HepG2 (cell line): Measurements from ENCODE around the gene SEC61A2. TPM values are rescaled to one million over a fixed set of nuclear protein-coding genes. Genes with fewer than 3 reads are reported as not detected.

Experiments
- ATAC-seq: fragments of 200-7000 bp; cut with Tn5 transposase; 3 replicates; pipeline ENCODE4 v1.9.1; 2020; ENCODE audit warnings: mild to moderate bottlenecking, moderate library complexity
- BruUV-seq: library from RNA; stranded (reverse); fragments of 400-500 nt; replicated peaks from 2 replicates; lab custom pipeline; 2021; lab: Mats Ljungman, UMichigan
- CTCF ChIA-PET: fragments of 300-600 bp; formaldehyde crosslinking; extraction: SDS; loops from one replicate; lab custom pipeline; 2021; ENCODE audit warnings: low total read pairs, inconsistent platforms, low intra/inter-chr PET ratio; lab: Yijun Ruan, JAX
- POLR2A ChIA-PET: fragments of 350-600 bp; sonication (Branson Sonifier 250); formaldehyde crosslinking; loops from one replicate; lab custom pipeline; 2020; ENCODE audit warnings: antibody characterized with exemption, inconsistent platforms; lab: Yijun Ruan, JAX
- DNase-seq: peaks from one replicate; pipeline ENCODE4 v3.0.0-alpha.2; 2015; ENCODE audit warnings: low spot score
- FAIRE-seq: peaks from 3 replicates; lab custom pipeline; 2011; peaks lifted over from hg19 to GRCh38; lab: Jason Lieb, UNC
- H2AFZ ChIP-seq: one replicate; pipeline ENCODE4 v1.6.1; 2011; ENCODE audit warnings: low read length, inconsistent platforms
- H3K27ac ChIP-seq: fragments of 300-600 bp; 3 replicates; pipeline ENCODE4 v1.8.0; 2011; ENCODE audit warnings: mixed run types, mild to moderate bottlenecking, mixed read lengths, low read length, inconsistent platforms; ENCODE audit not compliant: insufficient read depth; ENCODE audit errors: extremely low read length
- H3K27me3 ChIP-seq, 2 experiments: fragments of 200-600 bp in 1 of 2; 2 replicates in 1 of 2; 3 replicates in 1 of 2; pipeline versions ENCODE4 v1.6.0 to v1.8.0; 2011; ENCODE audit warnings: low read length in 2 of 2, mild to moderate bottlenecking in 2 of 2, moderate library complexity in 2 of 2, inconsistent platforms in 1 of 2; ENCODE audit not compliant: insufficient read depth in 2 of 2, control insufficient read depth in 1 of 2
- H3K36me3 ChIP-seq, 2 experiments: fragments of 200-600 bp in 1 of 2; replicated peaks in 1 of 2; 2 replicates in 1 of 2; 3 replicates in 1 of 2; pipeline versions ENCODE4 v1.5.1 to v1.8.0; 2011; ENCODE audit warnings: low read length in 2 of 2, inconsistent platforms in 1 of 2; ENCODE audit not compliant: insufficient read depth in 2 of 2, control insufficient read depth in 1 of 2
- H3K4me1 ChIP-seq: 2 replicates; pipeline ENCODE4 v1.5.1; 2012; ENCODE audit warnings: low read length, inconsistent platforms; ENCODE audit not compliant: insufficient read depth
- H3K4me2 ChIP-seq: 2 replicates; pipeline ENCODE4 v1.6.0; 2011; ENCODE audit warnings: low read depth, low read length, inconsistent platforms
- H3K4me3 ChIP-seq, 3 experiments: fragments of 200-600 bp in 1 of 3; sonication (generic), shearing (Covaris generic) in 1 of 3; replicated peaks in 1 of 3; 2 replicates each; pipeline ENCODE4 v1.5.1; 2011 to 2016; ENCODE audit warnings: low read length in 3 of 3, inconsistent platforms in 2 of 3, low read depth in 2 of 3, mild to moderate bottlenecking in 2 of 3, control low read depth in 1 of 3, mixed read lengths in 1 of 3; ENCODE audit not compliant: insufficient read depth in 1 of 3
- H3K79me2 ChIP-seq: one replicate; pipeline ENCODE4 v1.6.1; 2011; ENCODE audit warnings: low read length, inconsistent platforms; ENCODE audit not compliant: insufficient read depth
- H3K9ac ChIP-seq: 2 replicates; pipeline ENCODE4 v1.6.0; 2011; ENCODE audit warnings: mild to moderate bottlenecking, low read depth, low read length, inconsistent platforms; ENCODE audit not compliant: insufficient read depth
- H3K9me3 ChIP-seq: 2 replicates; pipeline ENCODE4 v1.5.1; 2012; ENCODE audit warnings: mild to moderate bottlenecking, low read length
- H4K20me1 ChIP-seq: 2 replicates; pipeline ENCODE4 v1.6.0; 2011; ENCODE audit warnings: inconsistent platforms, mild to moderate bottlenecking, low read length, moderate library complexity; ENCODE audit not compliant: insufficient read depth
- CHD4 ChIP-seq: fragments of 200-600 bp; sonication (generic); IDR thresholded peaks from 2 replicates; pipeline ENCODE4 v1.7.0; 2017; ENCODE audit warnings: mild to moderate bottlenecking, low read length, borderline replicate concordance
- EHMT2 ChIP-seq: fragments of 200-600 bp; sonication (generic); IDR thresholded peaks from 2 replicates; pipeline ENCODE4 v1.7.0; 2017; ENCODE audit warnings: antibody characterized with exemption, low read depth, low read length, borderline replicate concordance
- FOXP1 ChIP-seq, 2 experiments: fragments of 450-650 bp in 1 of 2; IDR thresholded peaks; 2 replicates each; pipeline ENCODE4 v1.6.1; 2017 to 2018; ENCODE audit warnings: antibody characterized with exemption in 1 of 2
- FUBP1 ChIP-seq: sonication (generic); formaldehyde crosslinking; IDR thresholded peaks from 2 replicates; pipeline ENCODE4 v1.5.1; 2020; ENCODE audit warnings: missing genetic modification reagents, mild to moderate bottlenecking, borderline replicate concordance
- POGZ ChIP-seq: sonication (generic); formaldehyde crosslinking; IDR thresholded peaks from 2 replicates; pipeline ENCODE4 v1.4.0; 2020; ENCODE audit warnings: mild to moderate bottlenecking, missing genetic modification reagents
- RCOR2 ChIP-seq: IDR thresholded peaks from 2 replicates; pipeline ENCODE4 v1.6.1; 2016; ENCODE audit warnings: missing biosample characterization, missing genetic modification reagents
- REPIN1 ChIP-seq: sonication (generic); formaldehyde crosslinking; IDR thresholded peaks from 2 replicates; pipeline ENCODE4 v1.8.0; 2022; ENCODE audit warnings: missing genetic modification reagents, low read depth, mild to moderate bottlenecking, borderline replicate concordance
- SP1 ChIP-seq, 2 experiments: fragments of 450-650 bp in 1 of 2; sonication (generic) in 1 of 2; formaldehyde crosslinking in 1 of 2; IDR thresholded peaks; 2 replicates each; pipeline versions ENCODE4 v1.4.0 to v1.6.1; 2016 to 2020; ENCODE audit warnings: missing genetic modification reagents in 1 of 2
- ZBTB1 ChIP-seq: sonication (generic); formaldehyde crosslinking; IDR thresholded peaks from 2 replicates; pipeline ENCODE4 v1.4.0; 2020; ENCODE audit warnings: missing genetic modification reagents, borderline replicate concordance
- ZNF550 ChIP-seq: sonication (generic); formaldehyde crosslinking; IDR thresholded peaks from 2 replicates; pipeline ENCODE4 v1.4.0; 2020; ENCODE audit warnings: mild to moderate bottlenecking, missing genetic modification reagents, borderline replicate concordance
- ZNF597 ChIP-seq: sonication (generic); formaldehyde crosslinking; IDR thresholded peaks from 2 replicates; pipeline ENCODE4 v1.5.0; 2020; ENCODE audit warnings: missing genetic modification reagents
- WGBS: methylation state at CpG from one replicate; pipeline ENCODE4 v1.1.6; 2017; ENCODE audit warnings: low lambda C conversion rate; 5-methylcytosine and 5-hydroxymethylcytosine counted together
- in situ Hi-C: cut with HindIII; loops from 2 replicates; pipeline ENCODE4 v1.10.0; 2017; ENCODE audit warnings: low pct_unique_long_range_greater_than_20kb; ENCODE audit not compliant: extremely low pct_ligation_motif_present
- intact Hi-C: fragments of 100-400 bp; cut with micrococcal nuclease; formaldehyde crosslinking; loops from one replicate; pipeline ENCODE4 v1.10.0; 2022; ENCODE audit not compliant: unreplicated experiment
- polyA plus RNA-seq, 8 experiments: library from polyadenylated mRNA; depleted of rRNA in 3 of 8; stranded (reverse) in 7 of 8; unstranded in 1 of 8; fragments of >200 nt; fragmentation: Illumina TruSeq in 4 of 8; extraction: Trizol in 4 of 8; gene quantifications; 2 replicates each; pipeline versions ENCODE4 v1.2.1 to v1.2.3, GENCODE V29; 2011 to 2016; ENCODE audit warnings: low read depth in 4 of 8, missing spikeins in 1 of 8, mixed read lengths in 1 of 8; ENCODE audit not compliant: insufficient read depth in 1 of 8
- total RNA-seq, 5 experiments: library from RNA; depleted of rRNA; stranded (reverse); fragments of >200 nt; fragmentation: Illumina TruSeq; extraction: Trizol; gene quantifications; 2 replicates each; pipeline ENCODE4 v1.2.3, GENCODE V29; 2016; ENCODE audit warnings: low read depth in 1 of 5
- TF ChIP-seq, protein P1 (sequence below): sonication (generic); formaldehyde crosslinking; IDR thresholded peaks from 2 replicates; pipeline ENCODE4 v1.5.0; 2020; ENCODE audit warnings: missing genetic modification reagents
- TF ChIP-seq, protein P2 (sequence below): IDR thresholded peaks from 2 replicates; pipeline ENCODE4 v1.6.1; 2016; ENCODE audit warnings: missing genetic modification reagents, missing compliant biosample characterization
- TF ChIP-seq, protein P3 (sequence below): sonication (generic); formaldehyde crosslinking; IDR thresholded peaks from 2 replicates; pipeline ENCODE4 v1.4.0; 2020; ENCODE audit warnings: missing genetic modification reagents, mild to moderate bottlenecking, borderline replicate concordance
- TF ChIP-seq, protein P4 (sequence below): sonication (generic); formaldehyde crosslinking; IDR thresholded peaks from 2 replicates; pipeline ENCODE4 v1.8.1; 2022; ENCODE audit warnings: mild to moderate bottlenecking, missing genetic modification reagents

SEC61A2 gene
- total and polyA plus RNA-seq, 2 of the 13 experiments (the other 11 are each of a cell fraction or from before 2014, with no cell fraction given): 5.5 to 7.4 TPM

GRCh38 chr10:12156367-12157123 lies 27.1 kb downstream of the SEC61A2 start (continued):
- TF ChIP-seq, protein P1, sequence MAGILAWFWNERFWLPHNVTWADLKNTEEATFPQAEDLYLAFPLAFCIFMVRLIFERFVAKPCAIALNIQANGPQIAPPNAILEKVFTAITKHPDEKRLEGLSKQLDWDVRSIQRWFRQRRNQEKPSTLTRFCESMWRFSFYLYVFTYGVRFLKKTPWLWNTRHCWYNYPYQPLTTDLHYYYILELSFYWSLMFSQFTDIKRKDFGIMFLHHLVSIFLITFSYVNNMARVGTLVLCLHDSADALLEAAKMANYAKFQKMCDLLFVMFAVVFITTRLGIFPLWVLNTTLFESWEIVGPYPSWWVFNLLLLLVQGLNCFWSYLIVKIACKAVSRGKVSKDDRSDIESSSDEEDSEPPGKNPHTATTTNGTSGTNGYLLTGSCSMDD (CRISPR knock-in tag): no peak
- TF ChIP-seq RCOR2 (peak; percentile 55; the same call in 1 of the 2 replicates), SP1 (IDR thresholded peaks at IDR 0.05) (no peak), SP1 (CRISPR knock-in tag; IDR thresholded peaks at IDR 0.05) (no peak), REPIN1 (CRISPR knock-in tag) (peak; percentile 44; the same call in 1 of the 2 replicates), FOXP1 (IDR thresholded peaks at IDR 0.05) (no peak), FOXP1 (CRISPR knock-in tag; IDR thresholded peaks at IDR 0.05) (peak; percentile 34; the same call in 1 of the 2 replicates)

GRCh38 chr10:12158111-12158510 lies 28.6 kb downstream of the SEC61A2 start:
- H3K4me1 ChIP-seq: peaks cover 26% of the 10 kb centered on the region
- CTCF ChIA-PET: no interaction called here
- in situ Hi-C loops (no loop called here), intact Hi-C loops (no loop called here)
- no peak overlapping the region for H3K4me3 ChIP-seq
- peaks cover 5 to 22% of the 10 kb centered on the region in 2 experiments; a peak in 3 of 5 replicates for H3K36me3 ChIP-seq
- no peaks in the 10 kb centered on the region for H4K20me1 ChIP-seq
- H3K27ac ChIP-seq: no peak overlapping the region
- WGBS: 94% methylated on average over 3 of the region's 3 CpGs
- ATAC-seq (no peak), DNase-seq (no peak), FAIRE-seq (no peak)
- H3K79me2 ChIP-seq: no peaks in the 10 kb centered on the region
- no TSS peak for BruUV-seq
- no peak overlapping the region for H2AFZ ChIP-seq
- POLR2A ChIA-PET: no interaction called here
- no peaks in the 10 kb centered on the region for H3K9me3 ChIP-seq
- H3K4me2 ChIP-seq: no peak overlapping the region
- H3K27me3 ChIP-seq: no peaks in the 10 kb centered on the region
- H3K9ac ChIP-seq: no peak overlapping the region
- TF ChIP-seq POGZ: no peak
- TF ChIP-seq CHD4: no peak
- TF ChIP-seq, protein P2, sequence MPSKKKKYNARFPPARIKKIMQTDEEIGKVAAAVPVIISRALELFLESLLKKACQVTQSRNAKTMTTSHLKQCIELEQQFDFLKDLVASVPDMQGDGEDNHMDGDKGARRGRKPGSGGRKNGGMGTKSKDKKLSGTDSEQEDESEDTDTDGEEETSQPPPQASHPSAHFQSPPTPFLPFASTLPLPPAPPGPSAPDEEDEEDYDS: no peak
- TF ChIP-seq ZNF550 (CRISPR knock-in tag): no peak
- TF ChIP-seq ZNF597 (CRISPR knock-in tag): no peak
- TF ChIP-seq, protein P3, sequence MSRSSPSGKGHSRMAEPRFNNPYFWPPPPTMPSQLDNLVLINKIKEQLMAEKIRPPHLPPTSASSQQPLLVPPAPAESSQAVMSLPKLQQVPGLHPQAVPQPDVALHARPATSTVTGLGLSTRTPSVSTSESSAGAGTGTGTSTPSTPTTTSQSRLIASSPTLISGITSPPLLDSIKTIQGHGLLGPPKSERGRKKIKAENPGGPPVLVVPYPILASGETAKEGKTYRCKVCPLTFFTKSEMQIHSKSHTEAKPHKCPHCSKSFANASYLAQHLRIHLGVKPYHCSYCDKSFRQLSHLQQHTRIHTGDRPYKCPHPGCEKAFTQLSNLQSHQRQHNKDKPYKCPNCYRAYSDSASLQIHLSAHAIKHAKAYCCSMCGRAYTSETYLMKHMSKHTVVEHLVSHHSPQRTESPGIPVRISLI (CRISPR knock-in tag): no peak
- TF ChIP-seq, protein P4, sequence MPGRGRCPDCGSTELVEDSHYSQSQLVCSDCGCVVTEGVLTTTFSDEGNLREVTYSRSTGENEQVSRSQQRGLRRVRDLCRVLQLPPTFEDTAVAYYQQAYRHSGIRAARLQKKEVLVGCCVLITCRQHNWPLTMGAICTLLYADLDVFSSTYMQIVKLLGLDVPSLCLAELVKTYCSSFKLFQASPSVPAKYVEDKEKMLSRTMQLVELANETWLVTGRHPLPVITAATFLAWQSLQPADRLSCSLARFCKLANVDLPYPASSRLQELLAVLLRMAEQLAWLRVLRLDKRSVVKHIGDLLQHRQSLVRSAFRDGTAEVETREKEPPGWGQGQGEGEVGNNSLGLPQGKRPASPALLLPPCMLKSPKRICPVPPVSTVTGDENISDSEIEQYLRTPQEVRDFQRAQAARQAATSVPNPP (CRISPR knock-in tag): no peak
- no peak for TF ChIP-seq FUBP1 (CRISPR knock-in tag)
- TF ChIP-seq EHMT2: no peak
- no peak for TF ChIP-seq ZBTB1 (CRISPR knock-in tag)
